ENCODE measurements around the gene NEDD4. TPM values are rescaled to one million over a fixed set of nuclear protein-coding genes. Genes with fewer than 3 reads are reported as not detected.

The NEDD4 gene
- polyA plus RNA-seq, 3 donors, result 1.2 to 3.8 (median 1.3) TPM

GRCh38 chr15:55970286-55970685 is 23.1 kb downstream of the NEDD4 start:
- peaks cover 3 to 16% (median 6%) of the 10 kb centered on the region in 7 donors for H3K9me3 Mint-ChIP-seq
- Histone ChIP-seq H3K4me3 (replicated peaks in 1 of 3; ENCODE audit: low read depth in 2 of 3, low read length in 3 of 3) (no peak overlapping the region), H3K9me3 (replicated peaks in 1 of 2; ENCODE audit: control insufficient read depth in 1 of 2, insufficient read depth in 1 of 2, low read length in 2 of 2) (peaks cover 0 to 4% of the 10 kb centered on the region in 2 donors), H3K36me3 (replicated peaks in 1 of 2; ENCODE audit: control insufficient read depth in 1 of 2, insufficient read depth in 2 of 2, low read length in 2 of 2) (no peaks in the 10 kb centered on the region), H3K79me2 (ENCODE audit: insufficient read depth, low read length) (no peaks in the 10 kb centered on the region), H3K4me2 (replicated peaks; ENCODE audit: extremely low read depth, low read length, poor library complexity, severe bottlenecking) (no peak overlapping the region), H3K4me1 (ENCODE audit: control insufficient read depth in 1 of 2, insufficient read depth in 2 of 2, low read length in 2 of 2) (no peaks in the 10 kb centered on the region), H3K27me3 (ENCODE audit: control insufficient read depth in 2 of 2, insufficient read depth in 2 of 2, low read length in 2 of 2) (no peaks in the 10 kb centered on the region), H3K9ac (ENCODE audit: insufficient read depth, low read length, poor library complexity, severe bottlenecking) (no peak overlapping the region), H3K27ac (ENCODE audit: low read depth in 1 of 2, low read length in 2 of 2) (no peak overlapping the region), H4K20me1 (ENCODE audit: insufficient read depth, low read length) (no peaks in the 10 kb centered on the region), H2AFZ (ENCODE audit: insufficient read depth, low read depth, low read length, poor library complexity, severe bottlenecking) (no peak overlapping the region)
- no peak for DNase-seq
- H3K36me3 Mint-ChIP-seq, result peaks cover 6% of the 10 kb centered on the region in 2 donors
- H3K4me1 Mint-ChIP-seq, result no peaks in the 10 kb centered on the region
- 80% methylated on average over 1 of the region's 1 CpG for WGBS (ENCODE audit: insufficient coverage)
- no peak overlapping the region for H3K27ac Mint-ChIP-seq
- peaks cover 0 to 1% (median 0%) of the 10 kb centered on the region in 3 donors for H3K27me3 Mint-ChIP-seq (ENCODE audit: low read depth in 3 of 3)
- intact Hi-C loops (cut with micrococcal nuclease), result no loop called here
- TF ChIP-seq CTCF (IDR thresholded peaks at IDR 0.05), result no peak
- H3K4me3 Mint-ChIP-seq, result no peak overlapping the region

DNA sequence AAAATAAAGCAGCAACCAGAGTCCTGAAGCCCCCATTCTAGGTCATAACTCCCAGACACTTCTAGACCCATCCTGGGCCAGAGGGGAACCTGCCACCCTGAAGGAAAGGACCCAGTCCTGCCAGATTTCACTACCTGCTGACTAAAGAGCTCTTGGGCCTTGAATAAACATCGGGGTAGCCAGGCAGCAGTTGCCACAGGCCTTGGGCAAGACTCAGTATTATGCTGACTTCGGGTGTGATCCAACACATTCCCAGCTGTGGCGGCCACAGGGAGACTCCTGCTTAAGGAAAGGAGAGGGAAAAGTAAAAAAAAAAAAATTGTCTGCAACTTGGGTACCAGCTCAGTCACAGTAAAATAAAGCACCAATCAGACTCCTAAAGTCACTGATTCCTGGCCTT is 23.8 kb downstream of the NEDD4 start:
- 56% methylated on average over 3 of the region's 3 CpGs for WGBS (ENCODE audit: insufficient coverage)

More for the DNA sequence above, 23.8 kb downstream of the NEDD4 start:
- H3K9ac ChIP-seq (ENCODE audit: insufficient read depth, low read length, poor library complexity, severe bottlenecking), result no peak overlapping the region
- peaks cover 11 to 12% of the 10 kb centered on the region in 2 donors for H3K36me3 Mint-ChIP-seq
- intact Hi-C loops (cut with micrococcal nuclease), result no loop called here
- peaks cover 0 to 4% of the 10 kb centered on the region in 2 donors for H3K9me3 ChIP-seq (replicated peaks in 1 of 2; ENCODE audit: control insufficient read depth in 1 of 2, insufficient read depth in 1 of 2, low read length in 2 of 2)
- no peak overlapping the region for H2AFZ ChIP-seq (ENCODE audit: insufficient read depth, low read depth, low read length, poor library complexity, severe bottlenecking)
- no peak overlapping the region for H3K4me3 ChIP-seq (replicated peaks in 1 of 3; ENCODE audit: low read depth in 2 of 3, low read length in 3 of 3)
- H3K4me1 Mint-ChIP-seq, result no peaks in the 10 kb centered on the region
- no peaks in the 10 kb centered on the region for H4K20me1 ChIP-seq (ENCODE audit: insufficient read depth, low read length)
- no peak for TF ChIP-seq CTCF (IDR thresholded peaks at IDR 0.05)
- peaks cover 0 to 1% (median 0%) of the 10 kb centered on the region in 3 donors for H3K27me3 Mint-ChIP-seq (ENCODE audit: low read depth in 3 of 3)
- H3K4me2 ChIP-seq (replicated peaks; ENCODE audit: extremely low read depth, low read length, poor library complexity, severe bottlenecking), result no peak overlapping the region
- H3K27ac ChIP-seq (ENCODE audit: low read depth in 1 of 2, low read length in 2 of 2), result no peak overlapping the region
- H3K79me2 ChIP-seq (ENCODE audit: insufficient read depth, low read length), result no peaks in the 10 kb centered on the region
- DNase-seq, result no peak
- H3K4me3 Mint-ChIP-seq, result no peak overlapping the region
- H3K27me3 ChIP-seq (ENCODE audit: control insufficient read depth in 2 of 2, insufficient read depth in 2 of 2, low read length in 2 of 2), result no peaks in the 10 kb centered on the region
- no peak overlapping the region for H3K27ac Mint-ChIP-seq
- no peaks in the 10 kb centered on the region for H3K4me1 ChIP-seq (ENCODE audit: control insufficient read depth in 1 of 2, insufficient read depth in 2 of 2, low read length in 2 of 2)
- H3K9me3 Mint-ChIP-seq, result peaks cover 1 to 12% (median 6%) of the 10 kb centered on the region in 7 donors
- no peaks in the 10 kb centered on the region for H3K36me3 ChIP-seq (replicated peaks in 1 of 2; ENCODE audit: control insufficient read depth in 1 of 2, insufficient read depth in 2 of 2, low read length in 2 of 2)
